HG03575 (cell line): ENCODE results near the gene IQCF5.
"Not testable (repeated sequence)": the region's sequence is repeated elsewhere in the genome, so short reads cannot be mapped to it uniquely, and the experiment has no call there.

Experiments used
- ATAC-seq: cut with Tn5 transposase; IDR thresholded peaks from one replicate; pipeline ENCODE4 v1.9.1; 2021; ENCODE audit not compliant: unreplicated experiment, insufficient number of reproducible peaks, low FRiP score; ENCODE audit errors: extremely low read depth

Gene IQCF5

DNA sequence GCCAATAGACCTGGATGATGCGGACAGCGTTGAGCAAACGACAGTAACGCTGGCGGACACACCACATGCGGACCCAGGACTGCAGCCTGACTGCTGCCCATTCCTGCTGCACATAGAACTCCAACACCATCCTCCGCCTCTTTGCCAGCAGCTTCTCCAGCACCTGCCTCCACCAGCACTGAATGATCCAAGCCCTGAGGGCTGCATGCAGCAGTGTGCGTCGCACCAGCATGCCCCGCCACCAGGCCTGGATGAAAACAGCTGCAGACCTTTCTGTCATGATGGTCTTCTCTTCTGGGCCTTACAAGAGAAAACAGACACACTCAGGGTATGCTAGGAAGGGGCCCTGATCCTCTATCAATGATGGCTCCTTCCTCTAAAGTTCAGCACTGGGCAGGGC lies 1.5 kb downstream of the IQCF5 start:
- ATAC-seq = no peak

DNA sequence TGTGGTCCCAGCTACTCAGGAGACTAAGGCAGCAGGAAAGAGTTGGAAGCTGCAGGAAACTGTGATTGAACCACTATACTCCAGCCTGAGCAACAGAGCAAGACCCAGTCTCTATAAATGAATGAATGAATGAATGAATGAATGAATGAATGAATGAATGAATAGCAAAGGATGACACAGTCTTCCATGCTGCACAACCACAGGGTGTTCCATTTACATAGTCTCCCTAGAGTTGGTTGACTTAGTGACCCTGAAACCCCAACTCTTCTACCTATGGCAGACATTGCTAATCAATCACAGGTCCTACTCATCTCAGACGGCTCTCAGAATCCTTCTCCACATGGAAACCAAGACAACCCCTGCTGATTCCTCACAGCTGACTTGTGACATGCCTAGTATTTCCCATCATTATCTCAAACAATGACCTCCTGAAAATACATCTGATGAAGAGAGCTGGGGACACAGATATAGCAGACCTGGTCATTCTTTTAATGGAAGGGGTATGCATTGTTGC lies 2.1 kb downstream of the IQCF5 start:
- no peak for ATAC-seq

DNA sequence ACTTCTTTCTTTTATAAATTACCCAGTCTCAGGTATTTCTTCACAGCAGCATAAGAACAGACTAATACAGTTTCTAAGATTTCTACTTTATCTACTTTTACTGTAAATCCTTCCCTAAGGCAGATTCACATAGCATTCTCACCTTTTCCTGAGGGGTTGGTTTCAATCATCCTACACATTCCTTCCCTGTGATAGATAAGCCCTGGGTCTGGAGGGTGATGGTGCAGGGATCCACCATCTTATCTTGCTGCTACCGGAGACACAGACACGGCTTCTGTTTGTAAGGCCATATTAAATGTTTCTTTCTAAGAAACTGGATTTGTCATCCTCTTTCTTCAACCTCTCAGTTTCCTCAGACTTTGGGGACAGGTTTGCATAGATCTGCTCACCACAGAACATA lies 6.1 kb downstream of the IQCF5 start:
- ATAC-seq = no peak

DNA sequence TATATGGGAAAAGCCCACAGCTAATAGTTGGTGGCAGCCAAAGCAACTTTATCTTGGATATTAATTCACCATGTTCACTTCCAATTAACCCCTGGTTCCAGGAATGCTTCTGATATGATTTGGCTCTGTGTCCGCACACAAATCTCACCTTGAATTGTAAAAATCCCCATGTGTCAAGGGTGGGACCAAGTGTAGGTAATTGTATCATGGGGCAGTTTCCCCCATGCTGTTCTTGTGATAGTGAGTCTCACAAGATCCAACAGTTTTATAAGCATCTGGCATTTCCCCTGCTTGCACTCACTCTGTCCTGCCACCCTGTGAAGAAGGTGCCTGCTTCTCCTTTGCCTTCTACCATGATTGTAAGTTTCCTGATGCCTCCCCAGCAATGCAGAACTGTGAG lies 6.5 kb downstream of the IQCF5 start:
- ATAC-seq = not testable (repeated sequence)

DNA sequence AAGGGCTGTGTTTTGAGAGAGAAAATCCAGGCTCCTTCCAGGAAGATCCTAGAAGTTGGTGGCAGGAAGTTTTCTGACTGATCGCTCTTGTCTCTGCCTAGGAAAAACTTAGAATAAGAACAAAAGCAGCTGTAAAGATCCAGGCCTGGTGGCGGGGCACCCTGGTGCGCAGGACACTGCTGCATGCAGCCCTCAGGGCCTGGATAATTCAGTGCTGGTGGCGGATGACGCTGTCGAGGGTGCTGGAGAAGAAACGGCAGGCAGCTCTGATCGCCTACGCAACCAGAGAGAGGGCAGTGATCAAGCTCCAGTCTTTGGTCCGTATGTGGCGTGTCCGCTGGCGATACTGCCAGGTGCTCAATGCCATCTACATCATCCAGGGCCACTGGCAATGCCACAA lies 12.5 kb downstream of the IQCF5 start:
- ATAC-seq = no peak

- ATAC-seq = no peak
Observed at GRCh38 chr3:51860703-51861665, 14.4 kb downstream of the IQCF5 start, which contains the start of gene IQCF2. IQCF2 (plus strand) TSS chr3:51861615; CDS start chr3:51861667, 52 bp downstream.

- ATAC-seq = not testable (repeated sequence)
Observed at GRCh38 chr3:51855411-51855810, 20.0 kb downstream of the IQCF5 start.

DNA sequence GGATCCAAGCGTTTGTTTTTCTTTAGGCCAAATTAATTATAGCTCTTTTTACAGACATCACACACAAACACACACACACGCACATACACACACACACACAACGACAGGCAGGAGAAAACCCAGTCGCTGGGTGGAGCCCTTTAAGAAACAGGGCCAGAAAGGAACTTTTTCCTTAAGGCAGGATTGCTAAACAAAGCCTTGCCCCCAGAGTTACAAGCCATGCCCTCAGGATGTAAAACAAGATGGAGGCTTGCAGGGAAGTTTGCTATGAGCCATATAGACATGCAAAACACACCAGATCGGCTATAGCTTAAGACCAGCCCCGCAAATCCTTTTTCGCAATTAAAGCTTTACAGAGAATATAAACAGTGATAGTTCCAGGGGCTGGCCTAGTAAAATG lies 30.3 kb downstream of the IQCF5 start:
- ATAC-seq = no peak

DNA sequence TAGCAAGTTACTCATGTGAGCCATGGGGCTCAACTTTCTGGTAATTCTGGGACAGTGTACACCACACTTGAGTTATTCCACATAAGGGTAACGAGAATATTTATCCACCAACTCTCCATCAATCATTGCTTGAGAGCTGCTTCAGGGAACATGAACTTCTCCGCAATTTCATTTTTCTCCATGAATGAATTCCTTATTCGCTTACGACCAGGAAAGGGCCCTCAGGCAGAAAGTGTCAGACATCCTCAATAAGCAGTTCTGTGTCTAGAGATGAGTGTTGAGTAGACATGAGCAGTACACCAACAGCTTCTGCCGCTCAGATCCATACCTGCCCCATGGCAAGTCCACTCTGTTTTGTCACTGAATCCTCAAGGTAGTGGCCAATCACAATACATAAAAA lies 38.8 kb downstream of the IQCF5 start:
- no peak for ATAC-seq

GRCh38 chr3:51830836-51831385 lies 44.5 kb downstream of the IQCF5 start:
- no peak for ATAC-seq

- no peak for ATAC-seq
Observed at GRCh38 chr3:51830345-51830744, 45.1 kb downstream of the IQCF5 start.

DNA sequence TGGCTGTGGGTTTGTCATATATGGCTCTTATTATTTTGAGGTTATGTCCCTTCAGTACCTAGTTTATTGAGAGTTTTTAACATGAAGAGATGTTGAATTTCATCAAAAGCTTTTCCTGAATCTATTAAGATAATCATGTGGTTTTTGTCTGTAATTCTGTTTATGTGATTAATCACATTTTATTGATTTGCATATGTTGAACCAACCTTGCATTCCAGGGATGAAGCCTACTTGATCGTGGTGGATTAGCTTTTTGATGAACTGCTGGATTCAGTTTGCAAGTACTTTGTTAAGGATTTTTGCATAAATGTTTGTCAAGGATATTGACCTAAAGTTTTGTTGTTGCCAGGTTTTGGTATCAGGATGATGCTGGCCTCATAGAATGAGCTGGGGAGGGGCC lies 47.1 kb downstream of the IQCF5 start:
- ATAC-seq = no peak
